KOPT-K1 (cell line): ENCODE data around the gene ZNF319.

Experiments used
- H3K27ac ChIP-seq: fragments of 200-600 bp; sonication (generic); 2 replicates; pipeline ENCODE4 v1.5.1; 2016; ENCODE audit warnings: antibody characterized with exemption, mild to moderate bottlenecking, low read depth, low read length; ENCODE audit not compliant: poor library complexity, severe bottlenecking
- H3K36me3 ChIP-seq: fragments of 200-600 bp; sonication (generic); 2 replicates; pipeline ENCODE4 v1.5.1; 2017; ENCODE audit warnings: antibody characterized with exemption, mild to moderate bottlenecking, low read length, moderate library complexity; ENCODE audit not compliant: insufficient read depth
- H3K9me3 ChIP-seq: fragments of 200-600 bp; sonication (generic); 2 replicates; pipeline ENCODE4 v1.5.1; 2017; ENCODE audit warnings: antibody characterized with exemption, low read length, mild to moderate bottlenecking; ENCODE audit not compliant: insufficient read depth, poor library complexity, severe bottlenecking

Gene ZNF319

GRCh38 chr16:57955572-57956188 lies 44.8 kb downstream of the ZNF319 start:
- no peaks in the 10 kb centered on the region for H3K36me3 ChIP-seq

GRCh38 chr16:57953857-57954256 lies 46.6 kb downstream of the ZNF319 start:
- Histone ChIP-seq H3K27ac (no peak overlapping the region), H3K36me3 (no peaks in the 10 kb centered on the region), H3K9me3 (no peaks in the 10 kb centered on the region)

More at GRCh38 chr16:57955572-57956188, 44.8 kb downstream of the ZNF319 start:
- Histone ChIP-seq H3K9me3 (no peaks in the 10 kb centered on the region), H3K27ac (no peak overlapping the region)

- no peak overlapping the region for H3K27ac ChIP-seq
- H3K36me3 ChIP-seq = no peaks in the 10 kb centered on the region
- H3K9me3 ChIP-seq = no peaks in the 10 kb centered on the region
Observed at GRCh38 chr16:57952909-57953308, 47.6 kb downstream of the ZNF319 start.

- Histone ChIP-seq H3K36me3 (no peaks in the 10 kb centered on the region), H3K9me3 (no peaks in the 10 kb centered on the region), H3K27ac (no peak overlapping the region)
Observed at GRCh38 chr16:57951204-57951960, 49.1 kb downstream of the ZNF319 start.

- Histone ChIP-seq H3K36me3 (no peaks in the 10 kb centered on the region), H3K9me3 (no peaks in the 10 kb centered on the region), H3K27ac (no peak overlapping the region)
Observed at GRCh38 chr16:57950382-57950781, 50.1 kb downstream of the ZNF319 start.

- Histone ChIP-seq H3K9me3 (no peaks in the 10 kb centered on the region), H3K36me3 (no peaks in the 10 kb centered on the region), H3K27ac (no peak overlapping the region)
Observed at GRCh38 chr16:57949595-57950238, 50.8 kb downstream of the ZNF319 start.

- no peaks in the 10 kb centered on the region for H3K9me3 ChIP-seq
- no peak overlapping the region for H3K27ac ChIP-seq
- no peaks in the 10 kb centered on the region for H3K36me3 ChIP-seq
Observed at GRCh38 chr16:57949013-57949412, 51.5 kb downstream of the ZNF319 start.

- Histone ChIP-seq H3K9me3 (no peaks in the 10 kb centered on the region), H3K27ac (no peak overlapping the region), H3K36me3 (no peaks in the 10 kb centered on the region)
Observed at GRCh38 chr16:57948027-57948426, 52.4 kb downstream of the ZNF319 start.

- Histone ChIP-seq H3K36me3 (no peaks in the 10 kb centered on the region), H3K27ac (no peak overlapping the region), H3K9me3 (no peaks in the 10 kb centered on the region)
Observed at GRCh38 chr16:57947261-57947660, 53.2 kb downstream of the ZNF319 start.

GRCh38 chr16:57946181-57946801 lies 54.2 kb downstream of the ZNF319 start:
- H3K9me3 ChIP-seq = no peaks in the 10 kb centered on the region
- no peak overlapping the region for H3K27ac ChIP-seq
- no peaks in the 10 kb centered on the region for H3K36me3 ChIP-seq

- Histone ChIP-seq H3K9me3 (no peaks in the 10 kb centered on the region), H3K27ac (no peak overlapping the region), H3K36me3 (no peaks in the 10 kb centered on the region)
Observed at GRCh38 chr16:57945740-57946138, 54.7 kb downstream of the ZNF319 start.

GRCh38 chr16:57944970-57945739 lies 55.3 kb downstream of the ZNF319 start:
- no peaks in the 10 kb centered on the region for H3K36me3 ChIP-seq

More at GRCh38 chr16:57944970-57945739, 55.3 kb downstream of the ZNF319 start:
- H3K9me3 ChIP-seq = no peaks in the 10 kb centered on the region
- H3K27ac ChIP-seq = no peak overlapping the region
